HG03280 (cell line): Measurements from ENCODE around the gene FRMD5.

Source experiments
- ATAC-seq: cut with Tn5 transposase; IDR thresholded peaks from one replicate; pipeline ENCODE4 v1.9.1; 2021; ENCODE audit warnings: mild to moderate bottlenecking, moderate library complexity; ENCODE audit not compliant: unreplicated experiment

Gene FRMD5

GRCh38 chr15:44163370-44163769, 31.7 kb downstream of the FRMD5 start:
- no peak for ATAC-seq

- no peak for ATAC-seq
These were observed 34.3 kb downstream of the FRMD5 start for GRCh38 chr15:44160796-44161195.

GRCh38 chr15:44159492-44159891, 35.6 kb downstream of the FRMD5 start:
- no peak for ATAC-seq

GRCh38 chr15:44158111-44158510, 37.0 kb downstream of the FRMD5 start:
- ATAC-seq: no peak

- no peak for ATAC-seq
These were observed 37.4 kb downstream of the FRMD5 start for GRCh38 chr15:44157679-44158078.

- ATAC-seq: no peak
These were observed 41.7 kb downstream of the FRMD5 start for GRCh38 chr15:44153352-44153751.

GRCh38 chr15:44149224-44149623, 45.8 kb downstream of the FRMD5 start:
- ATAC-seq: no peak

- ATAC-seq: no peak
These were observed 46.5 kb downstream of the FRMD5 start for GRCh38 chr15:44148580-44148979.

GRCh38 chr15:44147636-44148035, 47.4 kb downstream of the FRMD5 start:
- ATAC-seq: no peak

GRCh38 chr15:44145495-44145894, 49.6 kb downstream of the FRMD5 start:
- no peak for ATAC-seq

GRCh38 chr15:44144992-44145391, 50.1 kb downstream of the FRMD5 start:
- ATAC-seq: no peak

GRCh38 chr15:44144184-44144583, 50.9 kb downstream of the FRMD5 start:
- no peak for ATAC-seq

GRCh38 chr15:44137750-44138149, 57.3 kb downstream of the FRMD5 start:
- ATAC-seq: no peak

- ATAC-seq: no peak
These were observed 58.0 kb downstream of the FRMD5 start for GRCh38 chr15:44136991-44137477.

GRCh38 chr15:44132057-44132456, 63.0 kb downstream of the FRMD5 start:
- ATAC-seq: no peak

- no peak for ATAC-seq
These were observed 64.3 kb downstream of the FRMD5 start for GRCh38 chr15:44130778-44131177.

- no peak for ATAC-seq
These were observed 65.2 kb downstream of the FRMD5 start for GRCh38 chr15:44129911-44130310.

GRCh38 chr15:44128443-44128842, 66.6 kb downstream of the FRMD5 start:
- no peak for ATAC-seq

- no peak for ATAC-seq
These were observed 69.2 kb downstream of the FRMD5 start for GRCh38 chr15:44125879-44126278.

GRCh38 chr15:44102675-44103254, 92.3 kb downstream of the FRMD5 start:
- ATAC-seq: no peak

- no peak for ATAC-seq
These were observed 93.1 kb downstream of the FRMD5 start for GRCh38 chr15:44101944-44102343.

GRCh38 chr15:44101286-44101685, 93.8 kb downstream of the FRMD5 start:
- ATAC-seq: no peak

- no peak for ATAC-seq
These were observed 95.4 kb downstream of the FRMD5 start for GRCh38 chr15:44099671-44100070.
